HG02938 (cell line): Measurements from ENCODE around the gene WDR93.
"Not testable (repeated sequence)": the region's sequence is repeated elsewhere in the genome, so short reads cannot be mapped to it uniquely, and the experiment has no call there.

Source experiments
- ATAC-seq: cut with Tn5 transposase; IDR thresholded peaks from one replicate; pipeline ENCODE4 v1.9.1; 2021; ENCODE audit warnings: mild to moderate bottlenecking, moderate library complexity; ENCODE audit not compliant: unreplicated experiment

The WDR93 gene

DNA sequence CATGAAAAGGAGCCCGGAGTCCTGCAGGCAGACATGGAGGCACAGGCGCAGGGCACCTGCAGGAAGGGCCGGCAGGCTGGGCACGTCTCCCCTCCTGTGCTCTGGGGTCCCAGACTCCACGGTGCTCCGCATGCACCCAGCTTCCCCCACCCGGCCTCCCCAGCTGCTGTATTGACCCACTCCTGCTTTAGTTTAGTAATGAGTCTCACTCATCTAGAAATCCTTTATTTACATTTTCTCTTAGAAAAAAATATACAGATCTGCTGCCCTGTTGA is 94.0 kb downstream of the WDR93 start:
- no peak for ATAC-seq

GRCh38 chr15:89785064-89785773 is 94.6 kb downstream of the WDR93 start:
- no peak for ATAC-seq

DNA sequence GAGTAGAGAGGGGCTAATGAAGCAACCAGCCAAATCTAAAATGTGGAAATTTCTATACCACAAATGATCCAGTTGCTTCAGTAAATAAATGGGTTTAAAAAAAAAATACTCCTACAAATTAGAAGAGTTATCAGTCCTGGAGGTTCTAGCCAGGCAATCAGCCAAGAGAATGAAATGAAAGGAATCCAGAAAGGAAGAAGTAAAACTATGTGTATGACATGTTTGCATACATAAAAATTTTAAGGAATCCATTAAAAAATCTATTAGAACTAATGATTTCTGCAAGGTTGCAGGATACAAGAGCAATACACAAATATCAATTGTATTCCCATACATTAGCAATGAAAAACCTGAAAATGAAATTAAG is 95.1 kb downstream of the WDR93 start:
- no peak for ATAC-seq

DNA sequence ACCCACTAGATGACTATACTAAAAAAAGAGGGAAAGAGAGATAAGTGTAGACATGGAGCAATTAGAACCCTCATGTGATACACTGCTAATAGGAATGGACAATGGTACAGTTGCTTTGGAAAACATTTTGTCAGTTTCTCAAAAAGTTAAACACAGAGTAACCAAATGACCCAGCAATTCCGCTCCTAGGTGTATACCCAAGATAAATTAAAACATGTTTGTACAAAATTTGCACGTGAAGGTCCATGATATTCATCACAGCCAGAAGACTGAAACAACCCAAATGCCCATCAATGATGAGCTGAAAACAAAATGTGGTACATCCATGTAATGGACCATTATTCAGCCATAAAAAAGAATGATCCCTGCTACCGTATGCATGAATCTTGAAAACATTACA is 97.3 kb downstream of the WDR93 start:
- no peak for ATAC-seq

- not testable (repeated sequence) for ATAC-seq
These were observed 98.0 kb downstream of the WDR93 start for GRCh38 chr15:89788585-89788984.

DNA sequence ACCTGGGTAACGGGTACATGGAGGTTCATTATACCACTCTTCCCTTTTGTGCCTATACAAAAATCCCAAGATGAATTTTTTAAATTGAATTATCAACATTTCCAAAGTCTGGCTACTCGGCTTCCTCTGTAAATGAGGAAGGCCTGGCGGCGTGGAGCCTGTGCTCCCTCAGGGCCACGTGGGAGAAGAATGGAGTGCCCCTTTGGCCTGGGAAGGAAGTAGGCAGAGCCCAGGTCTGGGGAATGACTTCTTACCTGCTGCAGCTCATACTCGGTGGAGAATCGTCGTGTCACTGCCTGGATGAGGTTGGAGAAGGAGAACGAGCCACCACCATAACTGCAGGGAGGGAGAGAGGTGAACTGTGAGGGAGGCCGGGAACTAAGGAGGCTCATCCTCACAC is 99.6 kb downstream of the WDR93 start:
- no peak for ATAC-seq

- ATAC-seq: no peak
These were observed 100.0 kb downstream of the WDR93 start for GRCh38 chr15:89790661-89791060.

DNA sequence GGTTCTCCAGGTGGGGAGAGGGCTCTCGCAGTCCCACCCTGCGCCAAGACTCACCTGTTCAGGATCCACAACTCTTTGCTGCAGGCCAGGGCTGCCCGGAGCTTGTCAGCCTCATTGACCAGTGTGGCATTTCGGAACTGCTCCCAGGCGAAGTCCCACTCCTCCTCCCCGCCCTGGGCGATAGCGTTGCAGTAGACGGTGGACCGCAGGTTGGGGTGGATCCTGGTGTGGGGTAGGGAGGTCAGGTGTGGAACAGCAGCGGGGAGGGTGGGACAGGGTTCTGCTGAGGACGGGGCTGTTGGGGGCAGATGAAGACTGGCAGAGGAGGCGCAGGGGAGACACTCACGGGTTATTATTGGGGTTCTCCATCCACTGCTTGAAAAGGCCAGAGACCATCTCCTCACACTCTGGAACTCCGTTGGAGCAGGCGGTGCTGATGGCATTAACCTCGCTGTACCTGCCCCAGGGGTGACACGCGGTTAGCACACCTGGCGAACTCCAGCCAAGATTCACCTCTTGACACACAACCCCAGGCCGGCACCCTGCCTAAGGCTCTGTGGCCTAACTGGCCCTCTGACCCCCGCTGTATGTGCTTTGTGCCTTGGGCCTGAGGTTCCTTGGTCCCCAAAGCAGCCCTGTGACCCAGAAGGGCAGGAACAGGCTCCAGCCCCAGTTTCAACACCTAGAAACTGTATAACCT is 101.6 kb downstream of the WDR93 start:
- ATAC-seq: no peak
